Measurements from ENCODE around the gene ADCY10. TPM values are rescaled to one million over a fixed set of nuclear protein-coding genes. Genes with fewer than 3 reads are reported as not detected.

ADCY10 gene
- total RNA-seq, 1 donor from 2014 or later: not detected

- H3K9ac ChIP-seq: no peak overlapping the region
- Mint-ChIP-seq H3K4me3 (no peak overlapping the region), H3K27ac (no peak overlapping the region), H3K9me3 (peaks cover 8% of the 10 kb centered on the region), H3K36me3 (no peaks in the 10 kb centered on the region), H3K4me1 (no peaks in the 10 kb centered on the region), H3K27me3 (ENCODE audit: insufficient read depth, low read depth) (no peaks in the 10 kb centered on the region)
- H3K4me1 ChIP-seq: no peaks in the 10 kb centered on the region
- H3K9me3 ChIP-seq (ENCODE audit: low read depth): no peaks in the 10 kb centered on the region
- no peak overlapping the region for H2AFZ ChIP-seq (replicated peaks)
- H3K79me2 ChIP-seq (ENCODE audit: low read depth): no peaks in the 10 kb centered on the region
- H4K20me1 ChIP-seq (ENCODE audit: low read depth): no peaks in the 10 kb centered on the region
- no peaks in the 10 kb centered on the region for H3K36me3 ChIP-seq
- H3K27me3 ChIP-seq: no peaks in the 10 kb centered on the region
- H3K4me2 ChIP-seq: no peak overlapping the region
- DNase-seq (ENCODE audit: low spot score): no peak
- H3K4me3 ChIP-seq: no peak overlapping the region
- H3F3A ChIP-seq (ENCODE audit: low read depth): no peaks in the 10 kb centered on the region
- no peak overlapping the region for H3K27ac ChIP-seq
- TF ChIP-seq EZH2 (IDR thresholded peaks at IDR 0.05) (no peak), EZH2phosphoT487 (IDR thresholded peaks at IDR 0.05) (no peak), CTCF (IDR thresholded peaks at IDR 0.05) (no peak)
Observed at GRCh38 chr1:167882376-167882775, 31.6 kb downstream of the ADCY10 start.

- Histone ChIP-seq H3K9me3 (ENCODE audit: low read depth) (no peaks in the 10 kb centered on the region), H3K27ac (no peak overlapping the region), H3K27me3 (no peaks in the 10 kb centered on the region), H3K4me3 (no peak overlapping the region), H2AFZ (replicated peaks) (no peak overlapping the region), H3K36me3 (no peaks in the 10 kb centered on the region), H3K4me2 (no peak overlapping the region), H3K4me1 (no peaks in the 10 kb centered on the region), H3K9ac (no peak overlapping the region), H3F3A (ENCODE audit: low read depth) (no peaks in the 10 kb centered on the region), H3K79me2 (ENCODE audit: low read depth) (no peaks in the 10 kb centered on the region), H4K20me1 (ENCODE audit: low read depth) (no peaks in the 10 kb centered on the region)
- Mint-ChIP-seq H3K9me3 (peaks cover 8% of the 10 kb centered on the region), H3K4me3 (no peak overlapping the region), H3K36me3 (no peaks in the 10 kb centered on the region), H3K27ac (no peak overlapping the region), H3K27me3 (ENCODE audit: insufficient read depth, low read depth) (no peaks in the 10 kb centered on the region), H3K4me1 (no peaks in the 10 kb centered on the region)
- TF ChIP-seq EZH2phosphoT487 (IDR thresholded peaks at IDR 0.05): no peak
- TF ChIP-seq CTCF (IDR thresholded peaks at IDR 0.05): no peak
- no peak for TF ChIP-seq EZH2 (IDR thresholded peaks at IDR 0.05)
- DNase-seq (ENCODE audit: low spot score): no peak
Observed at GRCh38 chr1:167881786-167882185, 32.1 kb downstream of the ADCY10 start.

- no peak overlapping the region for H3K9ac ChIP-seq
- no peaks in the 10 kb centered on the region for H3F3A ChIP-seq (ENCODE audit: low read depth)
- no peak for TF ChIP-seq CTCF (IDR thresholded peaks at IDR 0.05)
- no peak for TF ChIP-seq EZH2 (IDR thresholded peaks at IDR 0.05)
- TF ChIP-seq EZH2phosphoT487 (IDR thresholded peaks at IDR 0.05): no peak
- Mint-ChIP-seq H3K4me3 (no peak overlapping the region), H3K4me1 (no peaks in the 10 kb centered on the region), H3K9me3 (peaks cover 4% of the 10 kb centered on the region), H3K27me3 (ENCODE audit: insufficient read depth, low read depth) (no peaks in the 10 kb centered on the region), H3K36me3 (no peaks in the 10 kb centered on the region), H3K27ac (no peak overlapping the region)
- H3K4me2 ChIP-seq: no peak overlapping the region
- H2AFZ ChIP-seq (replicated peaks): no peak overlapping the region
- H3K36me3 ChIP-seq: no peaks in the 10 kb centered on the region
- H3K9me3 ChIP-seq (ENCODE audit: low read depth): no peaks in the 10 kb centered on the region
- H3K4me3 ChIP-seq: no peak overlapping the region
- H3K79me2 ChIP-seq (ENCODE audit: low read depth): no peaks in the 10 kb centered on the region
- H4K20me1 ChIP-seq (ENCODE audit: low read depth): no peaks in the 10 kb centered on the region
- no peaks in the 10 kb centered on the region for H3K27me3 ChIP-seq
- H3K27ac ChIP-seq: no peak overlapping the region
- DNase-seq (ENCODE audit: low spot score): no peak
- no peaks in the 10 kb centered on the region for H3K4me1 ChIP-seq
Observed at GRCh38 chr1:167881069-167881468, 32.9 kb downstream of the ADCY10 start.
